ENCODE measurements around the gene EFCAB5.

DNA sequence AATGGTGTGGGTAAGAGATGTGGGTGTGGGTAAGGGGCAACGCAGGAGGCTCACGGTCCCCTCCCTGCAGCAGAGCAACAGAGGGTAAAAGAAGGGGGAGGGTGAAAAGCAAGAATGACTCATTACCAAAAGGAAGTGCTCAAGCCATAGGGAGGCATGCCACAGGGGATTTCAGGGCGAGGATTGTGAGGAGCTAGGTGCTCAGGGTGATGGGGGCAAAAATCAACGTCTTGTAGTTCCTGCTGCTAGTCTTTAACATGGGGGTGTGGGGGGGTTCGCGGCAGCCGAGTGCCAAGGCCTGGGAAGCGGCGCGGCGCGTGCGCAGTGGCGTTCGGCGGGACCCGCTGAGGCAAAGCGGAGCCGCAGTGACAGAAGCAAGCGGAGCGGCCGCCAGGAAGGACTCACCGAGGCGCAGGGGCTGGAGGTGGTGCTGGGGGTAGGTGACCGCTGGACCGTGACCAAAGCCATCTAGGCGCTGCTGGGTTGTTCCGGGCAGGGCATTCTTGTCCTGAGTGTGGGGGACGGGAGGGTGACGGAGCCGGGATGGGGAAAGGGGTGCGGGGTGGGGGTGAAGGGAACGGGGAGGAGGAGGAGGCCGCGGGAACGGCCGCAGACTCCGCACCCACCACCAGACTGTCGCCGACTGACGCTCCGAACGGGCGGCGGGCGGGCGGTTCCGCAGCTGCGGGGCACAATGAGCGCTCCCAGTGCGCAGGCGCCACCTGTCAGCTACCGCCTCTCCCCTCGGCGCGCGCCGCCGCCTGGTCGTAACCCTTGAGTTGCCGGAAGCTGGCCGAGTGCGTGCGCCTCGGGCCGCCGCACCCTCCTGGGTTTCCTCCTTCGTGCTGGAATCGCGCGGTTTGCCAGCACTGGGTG lies 11.7 kb upstream of the EFCAB5 start, which contains the start of gene SSH2:
- TF ChIP-seq POLR2AphosphoS5 (IDR thresholded peaks at IDR 0.05; ENCODE audit: low read depth): peak; percentile 84
- TF ChIP-seq, protein P1, sequence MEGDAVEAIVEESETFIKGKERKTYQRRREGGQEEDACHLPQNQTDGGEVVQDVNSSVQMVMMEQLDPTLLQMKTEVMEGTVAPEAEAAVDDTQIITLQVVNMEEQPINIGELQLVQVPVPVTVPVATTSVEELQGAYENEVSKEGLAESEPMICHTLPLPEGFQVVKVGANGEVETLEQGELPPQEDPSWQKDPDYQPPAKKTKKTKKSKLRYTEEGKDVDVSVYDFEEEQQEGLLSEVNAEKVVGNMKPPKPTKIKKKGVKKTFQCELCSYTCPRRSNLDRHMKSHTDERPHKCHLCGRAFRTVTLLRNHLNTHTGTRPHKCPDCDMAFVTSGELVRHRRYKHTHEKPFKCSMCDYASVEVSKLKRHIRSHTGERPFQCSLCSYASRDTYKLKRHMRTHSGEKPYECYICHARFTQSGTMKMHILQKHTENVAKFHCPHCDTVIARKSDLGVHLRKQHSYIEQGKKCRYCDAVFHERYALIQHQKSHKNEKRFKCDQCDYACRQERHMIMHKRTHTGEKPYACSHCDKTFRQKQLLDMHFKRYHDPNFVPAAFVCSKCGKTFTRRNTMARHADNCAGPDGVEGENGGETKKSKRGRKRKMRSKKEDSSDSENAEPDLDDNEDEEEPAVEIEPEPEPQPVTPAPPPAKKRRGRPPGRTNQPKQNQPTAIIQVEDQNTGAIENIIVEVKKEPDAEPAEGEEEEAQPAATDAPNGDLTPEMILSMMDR (IDR thresholded peaks at IDR 0.05; ENCODE audit: insufficient read depth, low read length): no peak
- TF ChIP-seq GABPA (IDR thresholded peaks at IDR 0.05; ENCODE audit: low read depth): no peak

Measured in HL-60 (cell line).